SK-N-MC (cell line): ENCODE measurements around the gene PDIA2.

ENCODE experiments used
- EZH2 ChIP-seq: fragments of 200-600 bp; sonication (generic); IDR thresholded peaks from one replicate; pipeline ENCODE4 v1.6.1; 2017; ENCODE audit warnings: antibody characterized with exemption
- POLR2AphosphoS5 ChIP-seq: IDR thresholded peaks from 2 replicates; pipeline ENCODE4 v1.6.1; 2012; ENCODE audit warnings: mild to moderate bottlenecking, low read depth, low read length, borderline replicate concordance

DNA sequence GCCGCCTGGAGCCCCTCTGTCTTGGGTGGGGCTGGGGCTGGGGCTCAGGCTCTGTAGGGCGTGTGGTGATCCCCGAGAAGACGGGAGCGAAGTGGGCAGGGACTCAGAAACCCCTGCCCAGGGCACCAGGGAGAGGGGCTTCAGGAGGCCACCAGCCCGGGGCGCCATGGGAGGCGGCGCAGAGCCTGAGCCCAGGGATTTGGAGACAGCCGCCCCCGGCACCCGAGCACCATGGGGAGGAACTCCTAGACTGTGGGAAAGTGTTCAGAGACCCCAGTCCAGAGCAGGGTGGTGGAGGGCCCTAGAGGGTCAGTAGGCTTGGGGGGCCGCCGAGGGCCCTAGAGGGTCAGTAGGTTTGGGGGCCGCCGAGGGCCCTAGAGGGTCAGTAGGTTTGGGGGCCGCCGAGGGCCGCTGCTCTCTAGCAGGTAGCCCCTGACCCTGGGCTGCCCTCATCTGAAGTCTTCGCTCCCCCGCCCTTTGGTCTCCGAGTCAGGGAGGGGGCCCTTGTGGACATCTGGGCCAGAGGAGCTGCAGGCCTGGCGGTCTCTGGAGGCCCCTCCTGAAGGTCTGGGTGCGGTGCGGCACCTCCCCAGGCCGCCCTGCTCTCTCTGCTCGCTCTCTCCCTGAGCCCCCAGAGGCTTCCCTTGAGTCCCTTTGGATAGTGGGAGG is 1.8 kb upstream of the PDIA2 start:
- TF ChIP-seq EZH2 = no peak
- TF ChIP-seq POLR2AphosphoS5 = no peak
